Measurements from ENCODE around the gene CBX7. TPM values are rescaled to one million over a fixed set of nuclear protein-coding genes. Genes with fewer than 3 reads are reported as not detected.

The CBX7 gene
- total and polyA plus RNA-seq, 2 experiments from 2014 or later, result 2.6 to 11.5 TPM

DNA sequence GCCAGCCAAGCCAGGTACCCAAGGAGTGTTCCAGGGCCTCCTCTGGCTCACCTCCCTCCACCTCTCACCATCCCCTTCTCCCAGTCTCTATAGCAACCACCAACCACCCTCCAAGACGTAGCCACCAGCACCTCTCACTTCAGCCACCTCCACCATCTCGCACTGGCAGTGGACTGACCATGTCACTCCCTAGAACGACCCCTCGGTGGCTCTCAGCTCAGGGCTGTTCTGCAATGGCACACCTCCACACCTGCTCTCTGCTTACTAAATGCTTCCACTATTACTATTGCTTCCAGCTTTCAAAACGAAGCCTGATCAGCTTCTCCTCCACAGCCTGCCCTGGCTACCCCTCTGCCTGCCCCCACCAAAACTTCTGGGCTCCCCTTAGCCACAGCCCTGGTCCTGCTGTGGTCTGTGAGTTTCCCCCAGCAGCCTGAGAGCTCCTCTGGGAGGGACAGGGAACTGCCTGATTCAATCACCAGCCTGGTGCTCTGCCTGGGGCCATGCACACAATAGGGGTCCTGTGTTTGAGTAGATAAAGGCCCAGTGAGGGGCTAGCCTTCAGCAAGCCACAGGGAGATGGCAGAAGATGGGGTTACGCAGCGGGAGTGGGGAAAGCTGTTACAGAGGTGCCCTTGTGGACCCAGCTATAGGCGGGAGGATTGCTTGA, 17.5 kb upstream of the CBX7 start (continued):
- TF ChIP-seq, protein P1, sequence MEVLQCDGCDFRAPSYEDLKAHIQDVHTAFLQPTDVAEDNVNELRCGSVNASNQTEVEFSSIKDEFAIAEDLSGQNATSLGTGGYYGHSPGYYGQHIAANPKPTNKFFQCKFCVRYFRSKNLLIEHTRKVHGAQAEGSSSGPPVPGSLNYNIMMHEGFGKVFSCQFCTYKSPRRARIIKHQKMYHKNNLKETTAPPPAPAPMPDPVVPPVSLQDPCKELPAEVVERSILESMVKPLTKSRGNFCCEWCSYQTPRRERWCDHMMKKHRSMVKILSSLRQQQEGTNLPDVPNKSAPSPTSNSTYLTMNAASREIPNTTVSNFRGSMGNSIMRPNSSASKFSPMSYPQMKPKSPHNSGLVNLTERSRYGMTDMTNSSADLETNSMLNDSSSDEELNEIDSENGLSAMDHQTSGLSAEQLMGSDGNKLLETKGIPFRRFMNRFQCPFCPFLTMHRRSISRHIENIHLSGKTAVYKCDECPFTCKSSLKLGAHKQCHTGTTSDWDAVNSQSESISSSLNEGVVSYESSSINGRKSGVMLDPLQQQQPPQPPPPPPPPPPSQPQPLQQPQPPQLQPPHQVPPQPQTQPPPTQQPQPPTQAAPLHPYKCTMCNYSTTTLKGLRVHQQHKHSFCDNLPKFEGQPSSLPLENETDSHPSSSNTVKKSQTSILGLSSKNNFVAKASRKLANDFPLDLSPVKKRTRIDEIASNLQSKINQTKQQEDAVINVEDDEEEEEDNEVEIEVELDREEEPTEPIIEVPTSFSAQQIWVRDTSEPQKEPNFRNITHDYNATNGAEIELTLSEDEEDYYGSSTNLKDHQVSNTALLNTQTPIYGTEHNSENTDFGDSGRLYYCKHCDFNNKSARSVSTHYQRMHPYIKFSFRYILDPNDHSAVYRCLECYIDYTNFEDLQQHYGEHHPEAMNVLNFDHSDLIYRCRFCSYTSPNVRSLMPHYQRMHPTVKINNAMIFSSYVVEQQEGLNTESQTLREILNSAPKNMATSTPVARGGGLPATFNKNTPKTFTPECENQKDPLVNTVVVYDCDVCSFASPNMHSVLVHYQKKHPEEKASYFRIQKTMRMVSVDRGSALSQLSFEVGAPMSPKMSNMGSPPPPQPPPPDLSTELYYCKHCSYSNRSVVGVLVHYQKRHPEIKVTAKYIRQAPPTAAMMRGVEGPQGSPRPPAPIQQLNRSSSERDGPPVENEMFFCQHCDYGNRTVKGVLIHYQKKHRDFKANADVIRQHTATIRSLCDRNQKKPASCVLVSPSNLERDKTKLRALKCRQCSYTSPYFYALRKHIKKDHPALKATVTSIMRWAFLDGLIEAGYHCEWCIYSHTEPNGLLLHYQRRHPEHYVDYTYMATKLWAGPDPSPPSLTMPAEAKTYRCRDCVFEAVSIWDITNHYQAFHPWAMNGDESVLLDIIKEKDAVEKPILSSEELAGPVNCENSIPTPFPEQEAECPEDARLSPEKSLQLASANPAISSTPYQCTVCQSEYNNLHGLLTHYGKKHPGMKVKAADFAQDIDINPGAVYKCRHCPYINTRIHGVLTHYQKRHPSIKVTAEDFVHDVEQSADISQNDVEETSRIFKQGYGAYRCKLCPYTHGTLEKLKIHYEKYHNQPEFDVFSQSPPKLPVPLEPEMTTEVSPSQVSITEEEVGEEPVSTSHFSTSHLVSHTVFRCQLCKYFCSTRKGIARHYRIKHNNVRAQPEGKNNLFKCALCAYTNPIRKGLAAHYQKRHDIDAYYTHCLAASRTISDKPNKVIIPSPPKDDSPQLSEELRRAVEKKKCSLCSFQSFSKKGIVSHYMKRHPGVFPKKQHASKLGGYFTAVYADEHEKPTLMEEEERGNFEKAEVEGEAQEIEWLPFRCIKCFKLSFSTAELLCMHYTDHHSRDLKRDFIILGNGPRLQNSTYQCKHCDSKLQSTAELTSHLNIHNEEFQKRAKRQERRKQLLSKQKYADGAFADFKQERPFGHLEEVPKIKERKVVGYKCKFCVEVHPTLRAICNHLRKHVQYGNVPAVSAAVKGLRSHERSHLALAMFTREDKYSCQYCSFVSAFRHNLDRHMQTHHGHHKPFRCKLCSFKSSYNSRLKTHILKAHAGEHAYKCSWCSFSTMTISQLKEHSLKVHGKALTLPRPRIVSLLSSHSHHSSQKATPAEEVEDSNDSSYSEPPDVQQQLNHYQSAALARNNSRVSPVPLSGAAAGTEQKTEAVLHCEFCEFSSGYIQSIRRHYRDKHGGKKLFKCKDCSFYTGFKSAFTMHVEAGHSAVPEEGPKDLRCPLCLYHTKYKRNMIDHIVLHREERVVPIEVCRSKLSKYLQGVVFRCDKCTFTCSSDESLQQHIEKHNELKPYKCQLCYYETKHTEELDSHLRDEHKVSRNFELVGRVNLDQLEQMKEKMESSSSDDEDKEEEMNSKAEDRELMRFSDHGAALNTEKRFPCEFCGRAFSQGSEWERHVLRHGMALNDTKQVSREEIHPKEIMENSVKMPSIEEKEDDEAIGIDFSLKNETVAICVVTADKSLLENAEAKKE (CRISPR knock-in tag; IDR thresholded peaks at IDR 0.05), result no peak
- TF ChIP-seq POLR2AphosphoS5 (IDR thresholded peaks at IDR 0.05; ENCODE audit: low read depth) (no peak), STAT1 (IDR thresholded peaks at IDR 0.05; ENCODE audit: unreplicated experiment) (no peak), EZH2phosphoT487 (IDR thresholded peaks at IDR 0.05; ENCODE audit: unreplicated experiment) (no peak), NANOG (IDR thresholded peaks at IDR 0.05; ENCODE audit: borderline replicate concordance) (no peak)
- TF ChIP-seq, protein P2, sequence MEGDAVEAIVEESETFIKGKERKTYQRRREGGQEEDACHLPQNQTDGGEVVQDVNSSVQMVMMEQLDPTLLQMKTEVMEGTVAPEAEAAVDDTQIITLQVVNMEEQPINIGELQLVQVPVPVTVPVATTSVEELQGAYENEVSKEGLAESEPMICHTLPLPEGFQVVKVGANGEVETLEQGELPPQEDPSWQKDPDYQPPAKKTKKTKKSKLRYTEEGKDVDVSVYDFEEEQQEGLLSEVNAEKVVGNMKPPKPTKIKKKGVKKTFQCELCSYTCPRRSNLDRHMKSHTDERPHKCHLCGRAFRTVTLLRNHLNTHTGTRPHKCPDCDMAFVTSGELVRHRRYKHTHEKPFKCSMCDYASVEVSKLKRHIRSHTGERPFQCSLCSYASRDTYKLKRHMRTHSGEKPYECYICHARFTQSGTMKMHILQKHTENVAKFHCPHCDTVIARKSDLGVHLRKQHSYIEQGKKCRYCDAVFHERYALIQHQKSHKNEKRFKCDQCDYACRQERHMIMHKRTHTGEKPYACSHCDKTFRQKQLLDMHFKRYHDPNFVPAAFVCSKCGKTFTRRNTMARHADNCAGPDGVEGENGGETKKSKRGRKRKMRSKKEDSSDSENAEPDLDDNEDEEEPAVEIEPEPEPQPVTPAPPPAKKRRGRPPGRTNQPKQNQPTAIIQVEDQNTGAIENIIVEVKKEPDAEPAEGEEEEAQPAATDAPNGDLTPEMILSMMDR (conservative IDR thresholded peaks at IDR 0.05; ENCODE audit: low read depth in 2 of 2), result no peak

DNA sequence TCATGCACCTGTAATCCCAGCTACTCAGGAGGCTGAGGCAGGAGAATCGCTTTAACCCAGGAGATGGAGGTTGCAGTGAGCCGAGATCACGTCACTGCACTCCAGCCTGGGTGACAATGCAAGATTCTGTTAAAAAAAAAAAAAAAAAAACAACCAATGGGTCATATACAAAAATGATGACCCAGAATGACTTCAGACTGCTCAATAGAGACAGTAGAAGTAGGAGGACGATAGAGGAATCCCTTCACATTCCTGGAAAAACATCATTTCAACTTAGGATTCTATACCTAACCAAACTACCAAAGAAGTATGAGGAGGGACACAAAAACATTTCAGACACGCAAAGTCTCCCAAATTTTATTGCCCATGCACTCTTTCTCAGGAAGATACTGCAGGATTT, 14.1 kb upstream of the CBX7 start:
- ATAC-seq, result no peak
- Histone ChIP-seq H3K27ac (ENCODE audit: low read depth) (no peak overlapping the region), H4K20me1 (replicated peaks; ENCODE audit: insufficient read depth) (no peaks in the 10 kb centered on the region), H3K36me3 (ENCODE audit: insufficient read depth) (peaks cover 6% of the 10 kb centered on the region; the same call in 1 of the 2 replicates), H2AFZ (no peak overlapping the region), H3K4me3 (no peak overlapping the region), H3K9me2 (ENCODE audit: insufficient read depth) (no peaks in the 10 kb centered on the region), H3F3A (replicated peaks; ENCODE audit: low read depth) (no peaks in the 10 kb centered on the region), H3K27me3 (ENCODE audit: insufficient read depth) (no peaks in the 10 kb centered on the region), H3K4me2 (no peak overlapping the region), H3K4me1 (ENCODE audit: insufficient read depth) (peaks cover 8% of the 10 kb centered on the region), H3K79me2 (replicated peaks; ENCODE audit: insufficient read depth) (no peaks in the 10 kb centered on the region)
- peaks cover 13% of the 10 kb centered on the region for H3K27me3 Mint-ChIP-seq (ENCODE audit: insufficient read depth, low read depth, poor library complexity)
- peaks cover 18% of the 10 kb centered on the region for H3K4me1 Mint-ChIP-seq
- H3K36me3 Mint-ChIP-seq (ENCODE audit: low read depth), result no peaks in the 10 kb centered on the region
- H3K9me3 Mint-ChIP-seq, result peaks cover 19% of the 10 kb centered on the region; the same call in 2 of the 3 replicates
- DNase-seq (ENCODE audit: low spot score), result no peak
- no peak overlapping the region for H3K27ac Mint-ChIP-seq
- H3K4me3 Mint-ChIP-seq, result no peak overlapping the region
- TF ChIP-seq NANOG (IDR thresholded peaks at IDR 0.05; ENCODE audit: borderline replicate concordance) (no peak), POLR2AphosphoS5 (IDR thresholded peaks at IDR 0.05; ENCODE audit: low read depth) (no peak), STAT1 (IDR thresholded peaks at IDR 0.05; ENCODE audit: unreplicated experiment) (no peak), JUNB (IDR thresholded peaks at IDR 0.05; ENCODE audit: unreplicated experiment) (no peak), EZH2phosphoT487 (IDR thresholded peaks at IDR 0.05; ENCODE audit: unreplicated experiment) (no peak), EZH2 (IDR thresholded peaks at IDR 0.05; ENCODE audit: low read depth, unreplicated experiment) (no peak), CREB1 (CRISPR knock-in tag; IDR thresholded peaks at IDR 0.05; ENCODE audit: low read depth) (no peak), ZNF114 (CRISPR knock-in tag; IDR thresholded peaks at IDR 0.05) (no peak), ZNF331 (CRISPR knock-in tag; IDR thresholded peaks at IDR 0.05; ENCODE audit: low read depth) (no peak)
- TF ChIP-seq, protein P3, sequence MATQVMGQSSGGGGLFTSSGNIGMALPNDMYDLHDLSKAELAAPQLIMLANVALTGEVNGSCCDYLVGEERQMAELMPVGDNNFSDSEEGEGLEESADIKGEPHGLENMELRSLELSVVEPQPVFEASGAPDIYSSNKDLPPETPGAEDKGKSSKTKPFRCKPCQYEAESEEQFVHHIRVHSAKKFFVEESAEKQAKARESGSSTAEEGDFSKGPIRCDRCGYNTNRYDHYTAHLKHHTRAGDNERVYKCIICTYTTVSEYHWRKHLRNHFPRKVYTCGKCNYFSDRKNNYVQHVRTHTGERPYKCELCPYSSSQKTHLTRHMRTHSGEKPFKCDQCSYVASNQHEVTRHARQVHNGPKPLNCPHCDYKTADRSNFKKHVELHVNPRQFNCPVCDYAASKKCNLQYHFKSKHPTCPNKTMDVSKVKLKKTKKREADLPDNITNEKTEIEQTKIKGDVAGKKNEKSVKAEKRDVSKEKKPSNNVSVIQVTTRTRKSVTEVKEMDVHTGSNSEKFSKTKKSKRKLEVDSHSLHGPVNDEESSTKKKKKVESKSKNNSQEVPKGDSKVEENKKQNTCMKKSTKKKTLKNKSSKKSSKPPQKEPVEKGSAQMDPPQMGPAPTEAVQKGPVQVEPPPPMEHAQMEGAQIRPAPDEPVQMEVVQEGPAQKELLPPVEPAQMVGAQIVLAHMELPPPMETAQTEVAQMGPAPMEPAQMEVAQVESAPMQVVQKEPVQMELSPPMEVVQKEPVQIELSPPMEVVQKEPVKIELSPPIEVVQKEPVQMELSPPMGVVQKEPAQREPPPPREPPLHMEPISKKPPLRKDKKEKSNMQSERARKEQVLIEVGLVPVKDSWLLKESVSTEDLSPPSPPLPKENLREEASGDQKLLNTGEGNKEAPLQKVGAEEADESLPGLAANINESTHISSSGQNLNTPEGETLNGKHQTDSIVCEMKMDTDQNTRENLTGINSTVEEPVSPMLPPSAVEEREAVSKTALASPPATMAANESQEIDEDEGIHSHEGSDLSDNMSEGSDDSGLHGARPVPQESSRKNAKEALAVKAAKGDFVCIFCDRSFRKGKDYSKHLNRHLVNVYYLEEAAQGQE (IDR thresholded peaks at IDR 0.05; ENCODE audit: unreplicated experiment), result no peak

Data from GM23338 (cell line).